IPS-NIHi11 (cell line): ENCODE results near the gene MAEA.

Experiments
- DNase-seq: peaks from one replicate; pipeline ENCODE4 v3.0.0; 2012; ENCODE audit warnings: mixed read lengths, low spot score

Gene MAEA

DNA sequence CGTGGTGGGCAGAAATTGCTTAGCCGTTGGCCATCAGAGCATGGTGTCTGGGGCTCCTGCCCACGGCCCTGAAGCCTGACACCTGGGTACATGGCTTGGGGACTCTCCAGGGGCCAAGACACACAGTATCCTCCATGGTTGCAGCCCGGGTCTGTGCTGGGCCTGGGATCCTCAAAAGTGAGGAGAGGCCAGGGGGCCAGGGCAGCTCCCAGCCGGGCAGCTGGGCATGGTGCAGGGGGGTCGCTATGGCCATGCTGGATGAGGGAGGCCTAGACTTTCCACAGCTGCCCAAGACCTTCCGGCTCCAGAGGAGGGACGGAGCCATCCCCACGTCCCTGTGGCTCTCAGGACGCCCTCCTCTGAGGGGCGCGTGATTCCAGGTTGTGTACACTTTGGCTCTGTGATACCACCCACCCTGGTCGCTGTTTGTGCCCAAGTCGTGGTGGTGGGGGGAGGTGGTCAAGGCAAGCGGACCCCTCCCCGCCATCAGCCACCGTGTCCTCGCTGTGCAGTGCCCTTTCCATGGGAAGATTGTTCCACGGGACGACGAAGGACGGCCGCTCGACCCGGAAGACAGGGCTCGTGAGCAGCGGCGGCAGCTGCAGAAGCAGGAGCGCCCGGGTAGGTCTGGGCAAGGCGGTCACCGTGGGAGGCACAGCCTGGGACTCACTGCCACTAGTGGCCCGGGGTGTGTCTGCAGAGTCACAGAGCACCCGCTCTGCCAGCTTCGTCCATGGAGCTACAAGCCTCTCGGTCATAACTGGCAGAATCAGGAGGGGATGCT lies 90.9 kb downstream of the MAEA start:
- DNase-seq = no peak

DNA sequence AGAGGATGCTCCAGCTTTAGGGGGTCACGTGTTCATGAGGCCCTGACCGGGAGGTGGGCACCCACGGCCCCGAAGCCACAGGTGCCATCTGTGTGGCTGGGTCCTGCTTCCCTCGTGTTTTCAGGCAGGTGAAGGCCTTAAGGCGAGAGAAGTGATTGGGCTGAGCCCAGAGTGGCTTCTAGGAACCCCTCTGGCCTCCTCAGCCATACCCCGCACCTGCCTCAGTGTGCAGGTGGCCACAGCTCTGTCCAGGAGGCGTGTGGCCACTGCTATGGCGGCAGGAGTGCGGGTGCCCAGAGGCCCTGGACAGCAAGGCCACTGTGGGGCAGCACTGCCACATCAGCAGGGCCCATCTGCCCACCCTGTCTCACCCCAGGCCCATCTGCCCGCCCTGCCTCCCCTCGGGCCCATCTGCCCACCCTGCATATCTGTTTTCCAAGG lies 91.5 kb downstream of the MAEA start:
- DNase-seq = no peak

DNA sequence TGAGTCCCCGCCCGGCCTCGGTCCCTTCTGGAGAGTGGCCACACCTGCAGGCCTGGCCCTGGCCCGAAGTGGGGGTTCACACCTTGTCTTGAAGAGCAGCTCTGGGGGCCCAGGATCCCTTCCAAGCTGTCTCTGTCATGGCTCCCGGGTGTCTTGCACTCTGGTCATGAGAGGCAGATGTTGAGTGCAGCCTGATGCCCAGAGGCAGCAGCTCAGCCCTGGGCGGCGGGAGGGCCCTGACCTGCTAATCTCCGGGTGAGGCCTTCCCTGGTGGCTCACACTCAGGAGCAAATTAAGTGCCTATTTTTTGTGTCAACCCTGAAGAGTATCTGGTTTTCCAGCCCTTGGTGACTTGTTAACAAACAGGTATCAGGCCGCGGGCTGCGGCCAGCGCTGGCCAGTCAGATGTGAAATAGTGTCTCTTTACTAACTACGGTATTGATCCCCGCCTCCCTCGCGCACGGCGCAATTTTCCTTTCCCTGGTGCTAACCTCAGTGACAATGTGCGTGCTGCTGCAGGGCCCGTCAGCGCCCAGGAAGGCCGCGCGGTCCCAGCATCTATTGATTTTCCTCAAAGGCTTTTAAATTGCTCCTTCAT lies 92.4 kb downstream of the MAEA start:
- no peak for DNase-seq

DNA sequence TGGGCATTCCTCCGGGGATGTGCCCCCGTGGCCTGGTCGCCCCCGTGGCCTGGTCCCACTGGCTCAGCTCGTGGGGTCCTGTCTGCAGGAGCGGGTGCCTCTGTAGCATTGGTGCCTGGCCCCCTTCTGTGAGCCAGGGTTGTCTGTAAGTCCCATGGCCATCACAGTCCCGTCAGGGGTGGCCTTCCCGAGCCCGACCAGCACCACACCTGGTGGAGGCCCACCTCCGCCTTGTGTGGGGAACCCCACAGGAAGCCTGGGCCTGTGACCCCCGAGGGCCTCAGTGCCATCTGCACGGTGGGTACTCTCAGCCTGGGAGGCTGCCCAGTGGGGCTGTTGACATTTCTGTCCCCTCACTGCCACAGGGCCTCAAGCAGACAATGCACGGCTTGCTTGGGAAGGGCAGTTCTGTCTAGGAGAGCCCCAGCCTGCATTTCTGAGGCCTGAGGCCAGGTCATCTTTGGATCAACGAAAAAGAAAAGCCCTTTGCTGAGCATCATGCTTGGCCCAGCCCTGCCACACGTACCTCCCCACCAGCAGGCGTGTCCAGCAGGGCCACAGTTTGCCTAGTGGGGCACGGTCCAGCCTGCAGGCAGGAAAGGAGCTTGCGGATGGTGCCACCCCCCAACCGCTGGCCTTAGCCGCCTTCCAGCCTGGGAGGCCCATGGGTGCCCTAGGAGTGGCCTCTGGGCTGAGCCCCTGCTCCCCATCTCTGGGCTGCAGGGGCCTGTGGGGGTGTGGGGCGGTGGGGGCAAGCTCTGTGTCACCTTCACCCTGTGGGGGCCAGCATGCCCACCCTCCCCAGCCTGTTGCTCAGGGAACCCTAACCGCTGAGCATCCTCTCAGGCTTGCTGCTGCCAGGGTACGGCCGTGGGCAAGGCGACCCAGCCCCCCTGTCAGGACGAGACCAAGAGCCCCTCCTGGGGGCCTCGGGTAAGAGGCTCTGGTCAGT lies 93.4 kb downstream of the MAEA start:
- DNase-seq = no peak

DNA sequence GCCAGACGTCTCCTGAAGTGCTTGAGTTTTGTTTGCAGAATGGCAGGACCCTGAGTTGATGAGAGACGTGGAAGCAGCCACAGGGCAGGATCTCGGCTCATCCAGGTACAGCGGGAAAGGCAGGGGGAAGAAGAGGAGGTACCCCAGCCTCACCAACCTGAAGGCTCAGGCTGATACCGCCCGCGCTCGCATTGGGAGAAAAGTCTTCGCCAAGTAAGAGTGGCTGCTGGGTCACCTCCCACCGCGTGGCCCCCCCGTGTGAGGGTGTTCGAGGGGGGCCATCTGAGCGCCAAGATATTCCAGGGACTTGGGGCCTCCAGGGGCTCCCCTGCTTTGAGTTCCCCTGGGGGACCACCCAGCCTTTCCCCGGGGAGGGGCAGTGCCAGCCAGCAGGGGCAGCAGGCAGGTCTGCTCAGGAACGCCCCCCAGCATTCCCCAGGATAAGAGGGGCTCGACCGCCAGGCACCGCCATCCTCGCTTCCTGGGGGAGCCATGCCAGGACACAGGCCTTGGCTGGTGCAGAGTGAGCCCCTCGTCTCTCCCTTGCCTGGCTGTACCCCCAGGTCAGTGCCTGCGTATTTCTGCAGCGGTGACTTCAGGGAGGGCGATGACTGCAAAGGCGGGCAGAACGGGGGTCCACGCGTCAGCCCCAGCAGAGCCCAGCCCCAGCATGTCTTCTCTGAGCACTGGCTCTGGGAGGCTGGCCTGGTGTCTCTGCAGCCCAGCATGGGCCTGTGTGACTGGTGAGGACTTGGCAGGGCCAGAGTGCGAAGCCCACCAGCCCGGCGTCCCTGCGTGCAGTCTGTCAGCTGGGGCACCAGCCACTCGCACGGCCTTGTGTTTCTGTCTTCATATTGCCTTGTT lies 94.3 kb downstream of the MAEA start:
- DNase-seq = no peak

DNA sequence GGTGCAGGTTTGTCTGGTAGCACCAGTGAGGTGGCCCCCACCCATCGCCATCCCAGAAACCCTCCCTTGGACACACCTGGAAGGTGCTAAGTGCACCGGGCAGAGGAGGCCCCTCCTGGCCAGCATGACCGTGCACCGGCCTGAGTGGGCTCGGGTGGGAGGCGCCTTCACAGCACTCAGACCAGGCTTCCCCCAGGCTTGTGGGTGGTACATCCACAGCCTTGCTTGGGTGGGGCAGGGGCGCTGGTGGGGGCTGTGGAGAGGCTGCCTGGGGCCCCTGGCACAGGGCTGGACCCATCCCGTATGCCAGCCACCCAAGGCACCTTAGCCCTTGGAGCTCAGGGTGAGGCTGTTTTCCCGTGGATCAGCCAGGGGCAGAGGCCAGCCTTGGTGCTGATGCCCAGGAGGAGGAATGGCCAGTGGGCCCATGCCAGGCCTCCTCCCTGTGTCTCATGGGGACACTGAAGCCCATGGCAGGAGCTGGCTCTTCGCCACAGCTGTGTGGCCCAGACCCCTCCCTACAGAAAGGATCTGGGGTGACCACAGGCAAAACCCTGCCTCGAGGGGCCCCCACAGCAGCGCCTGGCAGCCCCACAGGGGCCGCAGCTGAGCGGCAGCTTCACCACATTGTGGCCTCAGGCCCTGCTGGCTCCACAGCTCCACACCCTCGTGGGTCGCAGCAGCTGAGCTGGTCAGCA lies 95.1 kb downstream of the MAEA start:
- DNase-seq = no peak

DNA sequence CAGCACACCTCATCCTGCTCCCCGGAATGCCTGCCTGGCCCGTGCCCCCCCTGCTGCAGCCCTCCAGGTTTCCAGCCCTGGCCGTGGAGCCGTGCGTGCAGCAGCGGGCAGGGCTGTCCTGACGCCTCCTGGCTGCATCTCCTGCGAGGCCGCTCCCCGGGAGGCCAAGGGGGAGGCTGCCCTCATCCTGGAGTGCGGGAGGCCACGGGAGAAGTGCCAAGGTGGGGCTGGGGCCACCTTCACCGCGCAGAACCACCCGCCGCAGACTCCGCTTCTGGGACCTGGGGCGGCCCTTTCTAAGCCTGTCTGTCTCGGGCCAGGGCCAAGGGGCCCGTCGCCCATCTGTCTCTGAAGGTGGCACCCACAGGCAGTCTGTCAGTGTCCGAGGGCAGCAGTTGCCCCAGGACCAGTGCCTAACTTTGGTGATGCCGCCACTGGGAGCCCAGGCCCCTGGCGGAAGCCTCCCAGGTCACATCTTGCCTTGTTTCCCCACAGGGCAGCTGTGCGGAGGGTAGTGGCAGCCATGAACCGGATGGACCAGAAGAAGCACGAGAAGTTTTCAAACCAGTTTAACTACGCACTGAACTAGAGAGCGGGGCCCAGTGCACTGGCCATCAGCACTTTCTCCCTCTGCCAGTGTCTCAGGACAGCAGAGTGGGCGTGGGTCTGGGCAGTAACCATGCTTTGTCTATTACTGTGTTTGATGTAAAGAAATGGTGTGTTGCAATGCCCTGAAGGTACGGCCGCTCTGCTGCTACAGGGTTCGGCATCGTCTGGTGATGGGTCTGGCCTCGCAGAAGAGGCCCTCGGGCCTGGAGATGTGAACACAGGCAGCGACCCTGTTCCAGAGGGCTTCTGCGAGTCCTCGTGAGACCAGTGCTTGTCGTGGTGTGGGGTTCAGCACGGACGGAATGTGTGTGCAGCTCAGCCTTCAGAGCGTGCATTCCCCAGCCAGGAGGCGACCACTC lies 96.0 kb downstream of the MAEA start:
- no peak for DNase-seq
